Measurements from ENCODE around the gene CCDC32. TPM values are rescaled to one million over a fixed set of nuclear protein-coding genes. Genes with fewer than 3 reads are reported as not detected.

CCDC32 gene
- polyA plus RNA-seq, 3 donors from 2014 or later, result 31.3 to 65.7 (median 45.7) TPM

DNA sequence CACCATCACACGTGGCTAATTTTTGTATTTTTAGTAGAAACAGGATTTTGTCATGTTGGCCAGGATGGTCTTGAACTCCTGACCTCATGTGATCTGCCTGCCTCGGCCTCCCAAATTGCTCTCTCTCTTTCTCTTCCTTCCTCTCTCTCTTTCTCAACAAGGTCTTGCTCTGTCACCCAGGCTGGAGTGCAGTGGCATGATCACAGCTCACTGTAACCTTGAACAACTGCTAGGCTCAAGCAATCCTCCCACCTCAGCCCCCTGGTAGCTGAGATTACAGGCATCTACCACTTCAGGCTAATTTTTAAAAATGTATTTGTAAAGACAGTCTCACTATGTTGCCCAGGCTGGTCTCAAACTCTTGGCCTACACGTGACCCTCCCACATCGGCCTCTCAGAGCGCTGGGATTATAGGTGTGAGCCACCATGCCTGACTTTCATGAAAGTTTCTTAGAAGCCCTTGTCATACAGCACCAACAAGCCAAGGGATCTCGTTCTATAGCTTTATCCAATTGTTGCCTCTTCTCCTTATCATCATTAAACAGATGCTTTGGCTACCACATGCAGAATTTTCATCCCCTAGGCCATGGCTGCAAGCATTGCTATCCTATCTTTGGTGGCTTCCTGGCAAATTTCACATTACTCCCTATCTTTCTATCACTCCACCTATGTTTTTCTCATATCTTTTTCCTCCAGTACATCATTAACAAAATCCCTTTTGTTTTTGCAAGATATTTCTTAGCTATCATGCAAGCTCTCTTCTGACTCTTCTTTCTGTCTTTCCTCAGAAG lies 5.7 kb downstream of the CCDC32 start:
- no peak for DNase-seq
- no peaks in the 10 kb centered on the region for H3K9me3 Mint-ChIP-seq
- peaks cover 22 to 32% of the 10 kb centered on the region in 2 donors for H3K4me1 Mint-ChIP-seq
- H3K27ac Mint-ChIP-seq, result peak overlapping the region in 1 of 6 donors; percentile 64
- H3K36me3 Mint-ChIP-seq, result peaks cover 14 to 26% (median 18%) of the 10 kb centered on the region in 3 donors
- H3K27me3 Mint-ChIP-seq (ENCODE audit: low read depth in 3 of 3), result peaks cover 0 to 2% (median 0%) of the 10 kb centered on the region in 3 donors
- H3K4me3 Mint-ChIP-seq, result no peak overlapping the region

DNA sequence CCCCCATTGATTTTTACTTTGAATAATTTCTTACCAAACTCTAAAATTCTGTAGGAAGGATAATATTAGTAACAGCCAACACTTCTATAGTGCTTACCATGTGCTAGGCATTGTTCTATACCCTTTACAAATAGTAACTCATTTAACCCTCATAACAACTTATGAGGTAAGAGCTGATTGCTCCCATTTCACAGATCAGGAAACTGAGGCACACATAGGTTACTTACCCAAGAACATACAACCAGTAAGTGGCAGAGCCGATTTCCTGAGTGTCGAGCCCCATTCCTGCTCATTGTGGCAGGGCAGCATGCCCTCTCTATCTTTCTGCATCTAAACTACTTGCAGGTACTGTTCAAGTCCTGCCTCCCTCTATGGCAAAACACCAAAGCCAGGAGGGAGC lies 9.0 kb downstream of the CCDC32 start:
- no peak overlapping the region for H3K27ac Mint-ChIP-seq
- DNase-seq, result no peak
- H3K27me3 Mint-ChIP-seq (ENCODE audit: low read depth in 3 of 3), result no peaks in the 10 kb centered on the region
- peaks cover 14 to 36% (median 14%) of the 10 kb centered on the region in 3 donors for H3K36me3 Mint-ChIP-seq
- no peaks in the 10 kb centered on the region for H3K9me3 Mint-ChIP-seq
- peaks cover 7% of the 10 kb centered on the region in 2 donors for H3K4me1 Mint-ChIP-seq
- no peak overlapping the region for H3K4me3 Mint-ChIP-seq

DNA sequence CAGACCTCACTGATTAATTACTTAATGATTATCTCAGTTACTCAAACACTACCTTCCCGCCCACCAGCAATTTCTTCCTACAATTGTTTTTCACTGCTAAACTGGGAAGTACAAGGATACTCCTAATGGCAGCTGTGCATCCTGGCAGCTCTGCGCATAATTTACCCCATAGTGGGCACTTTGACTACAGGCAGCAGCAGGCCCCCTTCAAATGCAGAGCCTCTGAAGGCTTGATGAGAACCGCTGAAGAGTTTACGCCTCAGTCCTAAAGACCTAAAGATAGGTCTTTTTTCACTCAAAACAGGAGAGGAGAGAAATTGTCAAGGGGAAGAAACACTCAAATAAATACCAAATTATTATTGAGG lies 10.7 kb downstream of the CCDC32 start:
- Mint-ChIP-seq H3K9me3 (no peaks in the 10 kb centered on the region), H3K27ac (no peak overlapping the region), H3K4me1 (peaks cover 0 to 2% of the 10 kb centered on the region in 2 donors), H3K27me3 (ENCODE audit: low read depth in 3 of 3) (no peaks in the 10 kb centered on the region), H3K36me3 (peaks cover 18 to 43% (median 25%) of the 10 kb centered on the region in 3 donors), H3K4me3 (no peak overlapping the region)
- no peak for DNase-seq

DNA sequence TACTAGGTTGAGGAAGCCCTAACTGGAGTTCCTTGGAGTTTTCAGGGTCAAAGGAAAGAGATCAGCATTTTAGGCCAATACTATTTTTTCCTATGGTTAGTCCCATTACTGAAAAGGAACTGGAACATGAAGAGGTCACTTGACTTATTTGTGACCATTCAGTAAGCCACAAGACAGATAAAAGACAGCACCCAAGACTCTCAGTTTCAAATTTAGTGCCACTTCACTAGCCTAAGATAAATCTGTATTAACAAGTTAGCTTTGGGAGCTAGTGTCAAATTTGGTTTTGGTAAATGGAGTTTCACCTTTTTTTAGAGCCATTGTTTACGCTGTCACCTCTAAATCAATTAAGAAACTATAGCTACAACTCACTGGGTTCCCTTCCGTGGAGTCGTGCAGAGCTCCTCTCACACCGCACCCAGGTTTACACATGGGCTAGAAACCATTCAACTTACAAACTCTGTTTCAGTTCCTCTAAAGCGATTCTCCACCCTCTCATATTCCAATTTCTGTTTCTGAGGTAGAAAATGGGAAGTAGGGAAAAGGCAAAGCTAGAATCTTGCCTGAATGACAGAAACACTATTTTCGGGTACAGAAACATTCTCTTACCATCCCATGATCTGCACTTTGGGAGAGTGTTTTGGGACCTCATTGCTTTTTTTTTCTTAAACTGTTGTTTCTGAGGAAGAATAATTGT lies 14.4 kb downstream of the CCDC32 start:
- Mint-ChIP-seq H3K4me1 (no peaks in the 10 kb centered on the region), H3K4me3 (no peak overlapping the region), H3K9me3 (no peaks in the 10 kb centered on the region), H3K27me3 (ENCODE audit: low read depth in 3 of 3) (no peaks in the 10 kb centered on the region), H3K27ac (no peak overlapping the region), H3K36me3 (peaks cover 14 to 46% (median 19%) of the 10 kb centered on the region in 3 donors)
- DNase-seq, result no peak

DNA sequence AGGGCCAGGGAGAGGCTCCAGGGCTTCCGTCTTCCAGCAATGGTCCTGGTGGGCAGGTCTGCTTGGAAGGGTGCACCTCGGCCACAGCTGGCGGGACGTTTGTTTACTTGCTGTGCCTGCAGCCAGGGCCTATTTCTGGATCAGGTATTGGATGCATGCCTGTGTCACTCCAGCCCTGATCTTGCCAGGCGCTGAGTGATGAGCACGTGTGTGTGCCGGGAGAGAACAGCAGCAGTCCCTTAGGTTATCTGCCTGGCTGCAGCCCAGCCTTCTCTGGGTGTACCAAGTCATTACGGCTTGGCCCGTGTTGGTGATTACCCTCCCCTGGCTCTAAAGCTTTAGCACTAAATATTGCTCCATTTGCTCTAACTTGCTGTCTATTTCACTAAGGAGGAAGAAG lies 14.9 kb downstream of the CCDC32 start:
- no peak overlapping the region for H3K4me3 Mint-ChIP-seq
- no peaks in the 10 kb centered on the region for H3K9me3 Mint-ChIP-seq
- DNase-seq, result no peak
- H3K36me3 Mint-ChIP-seq, result peaks cover 14 to 41% (median 16%) of the 10 kb centered on the region in 3 donors
- no peaks in the 10 kb centered on the region for H3K4me1 Mint-ChIP-seq
- no peaks in the 10 kb centered on the region for H3K27me3 Mint-ChIP-seq (ENCODE audit: low read depth in 3 of 3)
- H3K27ac Mint-ChIP-seq, result no peak overlapping the region

DNA sequence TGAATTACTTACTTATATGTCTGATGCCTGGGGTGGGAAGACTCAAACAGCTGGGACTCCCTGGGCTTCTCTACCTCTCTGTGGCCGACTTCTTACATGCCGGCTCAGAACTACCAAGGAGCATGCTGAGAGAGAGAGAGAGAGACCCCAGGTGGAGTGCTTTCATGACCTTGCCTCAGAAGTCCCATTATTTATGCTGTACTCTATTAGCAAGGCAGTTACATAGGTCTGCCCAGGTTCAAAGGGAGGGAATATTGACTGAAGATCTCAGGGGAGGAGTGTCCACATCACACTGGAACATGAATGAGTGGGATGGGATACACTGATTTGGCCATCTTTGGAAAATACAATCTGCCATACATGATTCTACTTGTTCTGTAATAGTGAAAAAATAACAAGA lies 16.2 kb downstream of the CCDC32 start:
- Mint-ChIP-seq H3K9me3 (no peaks in the 10 kb centered on the region), H3K36me3 (peaks cover 14 to 41% (median 16%) of the 10 kb centered on the region in 3 donors), H3K27ac (no peak overlapping the region), H3K27me3 (ENCODE audit: low read depth in 3 of 3) (no peaks in the 10 kb centered on the region), H3K4me1 (no peaks in the 10 kb centered on the region), H3K4me3 (no peak overlapping the region)
- no peak for DNase-seq

DNA sequence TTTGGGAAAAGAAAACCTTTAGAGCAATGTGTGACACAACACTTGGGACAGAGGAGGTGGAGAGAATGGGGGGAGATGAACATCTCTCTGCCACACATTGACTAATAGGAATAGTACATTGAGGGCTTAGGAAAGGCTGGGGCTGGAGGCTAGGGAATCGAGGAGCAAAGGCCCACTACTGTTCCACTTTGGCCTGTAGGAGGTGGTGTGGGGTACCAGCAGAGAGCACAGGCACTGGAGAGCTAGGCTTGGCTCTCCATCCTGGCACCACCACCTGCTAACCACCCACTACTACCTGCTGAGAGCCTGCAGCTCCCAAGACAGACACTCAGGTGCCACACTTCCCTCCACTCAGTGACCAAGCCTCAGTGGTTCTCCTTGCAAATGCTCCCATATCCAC lies 19.4 kb downstream of the CCDC32 start:
- H3K27ac Mint-ChIP-seq, result no peak overlapping the region
- H3K4me1 Mint-ChIP-seq, result no peaks in the 10 kb centered on the region
- H3K27me3 Mint-ChIP-seq (ENCODE audit: low read depth in 3 of 3), result no peaks in the 10 kb centered on the region
- peaks cover 10 to 27% (median 20%) of the 10 kb centered on the region in 3 donors for H3K36me3 Mint-ChIP-seq
- H3K4me3 Mint-ChIP-seq, result no peak overlapping the region
- no peaks in the 10 kb centered on the region for H3K9me3 Mint-ChIP-seq
- no peak for DNase-seq

DNA sequence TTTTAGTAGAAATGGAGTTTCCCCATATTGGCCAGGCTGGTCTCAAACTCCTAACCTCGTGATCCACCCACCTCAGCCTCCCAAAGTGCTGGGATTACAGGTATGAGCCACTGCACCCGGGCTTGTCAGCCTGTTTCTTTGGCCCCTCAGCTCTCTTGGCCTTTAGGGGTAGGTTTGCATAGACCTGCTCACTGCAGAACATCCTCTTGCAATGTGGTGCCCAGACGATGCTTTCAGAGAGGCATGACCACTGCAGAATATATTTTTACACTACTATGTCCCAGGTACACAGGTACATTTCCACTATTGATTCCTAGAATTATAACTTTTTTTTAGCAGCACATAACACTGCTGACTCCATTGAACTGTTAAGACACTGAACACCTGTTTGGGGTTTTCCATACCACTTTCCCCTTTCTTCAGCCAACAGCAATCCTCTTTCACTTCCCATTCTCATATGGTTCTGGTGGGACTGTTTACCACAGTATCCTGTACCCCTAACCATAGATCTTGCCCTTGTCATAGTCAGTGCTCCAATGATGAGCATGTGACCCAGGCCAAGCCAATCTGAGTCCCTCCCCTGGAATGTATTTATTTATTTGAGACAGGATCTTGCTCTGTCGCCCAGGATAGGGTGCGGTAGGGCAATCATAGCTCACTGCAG lies 21.1 kb downstream of the CCDC32 start:
- no peaks in the 10 kb centered on the region for H3K27me3 Mint-ChIP-seq (ENCODE audit: low read depth in 3 of 3)
- H3K9me3 Mint-ChIP-seq, result no peaks in the 10 kb centered on the region
- H3K36me3 Mint-ChIP-seq, result peaks cover 0 to 19% (median 16%) of the 10 kb centered on the region in 3 donors
- no peak overlapping the region for H3K4me3 Mint-ChIP-seq
- no peaks in the 10 kb centered on the region for H3K4me1 Mint-ChIP-seq
- DNase-seq, result no peak
- peak overlapping the region in 1 of 6 donors; percentile 1 for H3K27ac Mint-ChIP-seq

DNA sequence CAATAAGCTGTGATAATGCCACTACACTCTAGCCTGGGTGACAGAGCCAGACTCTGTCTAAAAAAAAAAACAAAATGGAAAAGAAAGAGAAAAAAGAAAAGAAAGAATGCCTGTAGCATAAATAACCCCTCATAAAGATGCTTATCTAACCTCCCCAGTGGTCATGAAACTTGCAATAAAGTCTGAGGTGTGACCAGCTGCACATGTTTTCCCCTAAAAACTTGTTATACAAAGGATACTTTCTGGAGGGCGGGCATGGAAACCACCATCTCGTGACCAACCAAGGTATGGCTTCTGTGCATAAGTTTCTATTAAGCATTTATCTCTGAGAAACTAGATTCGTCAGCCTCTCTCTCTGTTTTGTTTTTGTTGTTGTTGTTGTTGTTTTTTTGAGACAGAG lies 21.8 kb downstream of the CCDC32 start:
- H3K27ac Mint-ChIP-seq, result no peak overlapping the region
- peaks cover 0 to 12% (median 11%) of the 10 kb centered on the region in 3 donors for H3K36me3 Mint-ChIP-seq
- no peak for DNase-seq
- no peaks in the 10 kb centered on the region for H3K9me3 Mint-ChIP-seq
- no peaks in the 10 kb centered on the region for H3K27me3 Mint-ChIP-seq (ENCODE audit: low read depth in 3 of 3)
- no peaks in the 10 kb centered on the region for H3K4me1 Mint-ChIP-seq
- no peak overlapping the region for H3K4me3 Mint-ChIP-seq

DNA sequence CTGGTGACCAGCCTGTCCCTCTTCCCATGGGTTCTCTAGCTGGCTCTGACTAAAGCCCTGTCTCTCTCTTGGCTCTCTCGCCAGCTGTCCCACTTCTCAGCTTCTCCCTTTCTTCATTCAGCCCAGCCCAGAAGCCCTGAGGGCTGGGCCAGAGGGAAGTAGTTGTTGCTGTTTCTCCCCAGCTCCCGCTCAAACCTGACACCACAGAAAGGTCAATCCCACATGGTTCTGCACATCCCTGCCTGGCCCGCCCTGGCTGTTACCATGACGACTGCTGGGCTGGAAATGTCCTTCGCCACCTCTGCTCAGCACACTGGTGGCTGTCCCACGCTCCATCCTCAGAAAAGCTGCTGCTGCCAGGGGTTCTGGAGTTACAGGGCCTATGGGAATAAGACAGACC lies 25.9 kb downstream of the CCDC32 start:
- H3K9me3 Mint-ChIP-seq, result no peaks in the 10 kb centered on the region
- H3K27ac Mint-ChIP-seq, result peak overlapping the region in 1 of 6 donors; percentile 47
- H3K4me3 Mint-ChIP-seq, result no peak overlapping the region
- peaks cover 0 to 12% (median 11%) of the 10 kb centered on the region in 3 donors for H3K36me3 Mint-ChIP-seq
- H3K4me1 Mint-ChIP-seq, result no peaks in the 10 kb centered on the region
- no peaks in the 10 kb centered on the region for H3K27me3 Mint-ChIP-seq (ENCODE audit: low read depth in 3 of 3)
- no peak for DNase-seq

DNA sequence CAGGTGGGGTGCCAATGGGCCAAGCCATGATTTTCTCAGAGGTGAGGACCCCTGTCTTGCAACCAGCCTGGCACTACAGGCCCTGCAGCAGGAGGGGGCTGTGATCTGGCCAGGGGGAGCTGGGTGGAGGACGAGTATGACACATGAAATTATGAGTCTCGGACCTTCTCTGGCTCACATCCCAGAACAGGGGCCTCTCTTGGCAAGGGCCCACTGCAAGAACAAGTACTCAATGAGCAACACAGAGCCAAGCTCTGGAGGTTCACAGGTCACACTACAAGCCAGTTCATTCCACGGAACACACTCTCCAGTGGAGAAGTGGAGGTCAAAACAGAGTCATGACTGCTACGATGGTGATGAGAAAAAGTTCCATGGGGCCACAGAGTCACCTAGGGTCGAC lies 28.3 kb downstream of the CCDC32 start:
- DNase-seq, result no peak
- Mint-ChIP-seq H3K4me1 (no peaks in the 10 kb centered on the region), H3K27me3 (ENCODE audit: low read depth in 3 of 3) (no peaks in the 10 kb centered on the region), H3K36me3 (peaks cover 0 to 18% (median 12%) of the 10 kb centered on the region in 3 donors), H3K4me3 (no peak overlapping the region), H3K27ac (no peak overlapping the region), H3K9me3 (no peaks in the 10 kb centered on the region)

DNA sequence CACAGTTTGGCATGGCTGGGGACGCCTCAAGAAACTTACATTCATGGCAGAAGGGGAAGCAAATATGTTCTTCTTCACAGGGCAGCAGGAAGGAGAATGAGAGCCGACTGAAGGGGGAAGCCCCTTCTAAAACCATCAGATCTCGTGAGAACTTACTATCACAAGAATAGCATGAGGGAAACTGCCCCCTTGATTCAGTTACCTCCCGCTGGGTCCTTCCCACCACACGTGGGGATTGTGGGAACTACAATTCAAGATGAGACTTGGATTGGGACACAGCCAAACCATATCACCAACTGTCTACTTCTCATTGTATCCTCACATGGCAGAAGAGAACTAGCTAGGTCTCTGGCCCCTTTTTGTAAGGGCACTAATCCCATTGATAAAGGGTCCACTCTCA lies 30.5 kb downstream of the CCDC32 start:
- DNase-seq, result no peak
- H3K4me3 Mint-ChIP-seq, result no peak overlapping the region

DNA sequence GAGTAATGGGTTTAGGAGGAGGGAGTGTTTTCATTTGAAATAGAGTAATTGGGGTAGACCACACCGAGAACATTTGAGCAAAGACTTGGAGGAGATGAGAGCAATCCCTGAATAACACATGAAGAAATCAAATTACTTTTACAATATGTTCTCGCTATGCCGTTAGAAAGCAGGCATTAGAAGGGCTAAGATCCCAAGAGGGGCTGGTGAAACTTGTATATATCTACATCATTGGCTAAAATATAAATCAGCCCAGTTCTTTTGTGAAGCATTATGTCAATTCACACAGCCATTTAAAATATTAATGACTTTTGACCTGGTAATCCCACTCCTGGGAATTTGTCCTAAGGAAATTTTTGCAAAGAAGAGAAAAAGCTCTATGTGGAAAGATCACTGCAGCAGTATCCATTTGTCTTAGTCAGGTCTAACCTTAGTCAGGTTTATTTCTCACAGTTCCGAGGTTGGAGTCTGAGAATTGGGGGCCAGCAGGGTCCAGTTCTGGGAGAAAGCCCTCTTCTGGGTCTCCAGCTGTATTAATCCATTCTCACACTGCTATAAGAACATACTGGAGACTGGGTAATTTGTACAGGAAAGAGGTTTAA lies 31.0 kb downstream of the CCDC32 start:
- Mint-ChIP-seq H3K27me3 (ENCODE audit: low read depth in 3 of 3) (peaks cover 0 to 4% (median 0%) of the 10 kb centered on the region in 3 donors), H3K27ac (no peak overlapping the region), H3K4me1 (no peaks in the 10 kb centered on the region), H3K9me3 (no peaks in the 10 kb centered on the region), H3K4me3 (no peak overlapping the region), H3K36me3 (peaks cover 0 to 15% (median 8%) of the 10 kb centered on the region in 3 donors)
- DNase-seq, result no peak

More for the DNA sequence above, 30.5 kb downstream of the CCDC32 start:
- H3K27me3 Mint-ChIP-seq (ENCODE audit: low read depth in 3 of 3), result peaks cover 0 to 4% (median 0%) of the 10 kb centered on the region in 3 donors
- peaks cover 0 to 15% (median 12%) of the 10 kb centered on the region in 3 donors for H3K36me3 Mint-ChIP-seq
- no peak overlapping the region for H3K27ac Mint-ChIP-seq
- H3K4me1 Mint-ChIP-seq, result no peaks in the 10 kb centered on the region
- no peaks in the 10 kb centered on the region for H3K9me3 Mint-ChIP-seq

DNA sequence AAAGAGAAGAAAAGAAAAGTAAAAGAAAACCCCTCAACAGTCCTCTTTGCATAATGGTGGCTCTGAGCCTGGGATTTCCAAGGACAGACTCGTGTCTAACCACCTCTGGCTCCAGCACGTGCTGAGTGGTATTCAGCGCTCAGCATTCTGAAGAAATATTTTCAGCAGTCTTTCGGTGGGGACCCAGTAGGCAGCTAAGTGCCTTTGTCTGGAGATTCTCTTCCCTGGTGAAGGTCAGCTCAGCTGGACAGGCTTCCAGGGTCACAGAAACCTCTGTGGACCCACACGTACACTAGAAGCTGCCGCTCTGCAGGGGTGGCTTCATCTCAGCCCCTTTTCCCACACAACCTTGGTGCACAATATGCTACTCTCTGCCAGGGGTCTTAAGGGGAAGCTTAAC lies 36.0 kb downstream of the CCDC32 start:
- H3K4me1 Mint-ChIP-seq, result no peaks in the 10 kb centered on the region
- H3K27ac Mint-ChIP-seq, result no peak overlapping the region

More for the DNA sequence above, 36.0 kb downstream of the CCDC32 start:
- H3K4me3 Mint-ChIP-seq, result no peak overlapping the region
- H3K36me3 Mint-ChIP-seq, result peaks cover 4 to 11% (median 11%) of the 10 kb centered on the region in 3 donors
- H3K9me3 Mint-ChIP-seq, result no peaks in the 10 kb centered on the region
- DNase-seq, result no peak
- peaks cover 0 to 4% (median 0%) of the 10 kb centered on the region in 3 donors for H3K27me3 Mint-ChIP-seq (ENCODE audit: low read depth in 3 of 3)

Data from immature natural killer cell (primary cell).